DMS153 treated with DMSO at 0.1 percent for 48 hours (cell line): Measurements from ENCODE around the gene WWOX.
"Not testable (repeated sequence)": the region's sequence is repeated elsewhere in the genome, so short reads cannot be mapped to it uniquely, and the experiment has no call there.

Experiments
- DNase-seq: peaks from one replicate; lab custom pipeline; 2025; ENCODE audit not compliant: unreplicated experiment; lab: John Stamatoyannopoulos, UW

The WWOX gene

DNA sequence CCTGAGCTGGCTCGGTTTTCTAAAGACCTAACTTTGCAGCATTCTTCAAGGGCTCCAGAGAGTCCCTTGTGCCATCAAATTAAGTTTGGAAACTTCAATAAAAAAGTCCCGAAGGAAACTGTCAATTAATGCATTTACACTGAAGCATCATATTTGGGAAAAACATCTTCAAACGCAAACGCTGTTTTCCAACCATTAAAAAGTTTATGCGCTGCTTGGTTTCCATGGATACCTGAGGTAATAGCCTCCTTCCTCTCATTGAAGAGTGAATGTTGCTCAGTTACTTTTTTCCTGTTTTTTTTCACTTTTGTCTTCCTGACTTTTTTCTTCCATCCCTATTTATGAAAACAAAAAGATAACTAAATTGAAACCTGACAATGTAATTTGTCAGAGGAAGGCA lies 1102.0 kb downstream of the WWOX start:
- no peak for DNase-seq

DNA sequence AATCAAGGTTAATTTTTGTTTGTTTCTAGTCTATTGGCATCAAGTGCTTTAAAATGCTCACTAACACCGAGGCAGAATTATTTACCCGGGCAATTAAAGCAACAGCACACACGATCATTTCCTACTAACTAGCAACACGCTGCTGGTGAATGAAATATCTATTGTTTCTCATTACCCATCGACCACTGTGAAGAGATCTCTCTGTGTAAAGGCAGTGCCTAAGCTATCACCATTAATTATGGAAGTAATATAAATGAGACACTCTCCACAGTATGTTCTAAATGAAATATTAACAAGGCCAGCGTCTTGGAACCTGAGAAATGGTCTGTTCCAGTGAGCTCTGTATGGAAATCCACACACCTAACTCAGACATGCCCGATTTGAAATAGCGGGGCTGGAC lies 1103.5 kb downstream of the WWOX start:
- DNase-seq: no peak

DNA sequence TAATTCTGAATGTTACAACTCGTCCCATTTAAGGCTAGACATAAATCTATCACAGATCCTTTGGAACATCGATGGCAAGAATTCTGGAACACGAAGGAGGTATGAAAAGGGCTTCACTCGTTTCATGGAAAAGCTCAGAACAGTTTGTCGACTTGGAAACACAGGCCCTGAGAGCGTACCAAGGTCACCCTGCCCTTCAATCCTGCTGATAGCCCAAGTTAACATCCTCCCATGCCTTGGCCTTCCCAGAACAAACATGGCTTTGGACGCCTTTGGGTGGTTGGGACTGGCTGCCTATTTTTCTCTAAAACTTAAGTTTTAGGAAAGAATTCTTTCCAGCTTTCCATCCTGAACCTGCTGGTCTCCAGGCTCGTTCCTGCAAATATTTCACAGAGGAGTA lies 1105.0 kb downstream of the WWOX start:
- DNase-seq: no peak

GRCh38 chr16:79206889-79207288 lies 1107.4 kb downstream of the WWOX start:
- DNase-seq: no peak

- DNase-seq: no peak
These were observed 1109.9 kb downstream of the WWOX start for GRCh38 chr16:79209308-79209707.

GRCh38 chr16:79210607-79211006 lies 1111.2 kb downstream of the WWOX start:
- no peak for DNase-seq

GRCh38 chr16:79211586-79211985 lies 1112.1 kb downstream of the WWOX start:
- DNase-seq: no peak

- no peak for DNase-seq
These were observed 1112.8 kb downstream of the WWOX start for GRCh38 chr16:79212114-79212791.

DNA sequence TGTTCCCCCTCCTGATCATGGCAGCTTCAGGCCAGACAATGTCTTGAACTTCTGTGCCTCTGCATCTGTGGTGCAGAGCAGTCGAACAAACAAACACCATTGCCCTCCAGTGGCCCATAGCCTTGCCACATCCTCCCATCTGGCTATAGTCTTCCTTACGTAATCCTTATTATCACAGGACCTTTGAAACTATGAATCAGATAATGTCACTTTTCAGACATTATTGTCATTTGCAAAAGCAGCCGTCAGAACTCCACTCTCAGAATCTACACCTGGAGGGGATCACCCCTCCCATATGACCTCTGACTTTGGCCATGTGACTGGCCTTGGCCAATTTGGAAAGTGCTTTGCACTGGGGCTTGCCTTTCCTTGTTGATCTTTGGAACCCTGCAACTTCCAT lies 1113.8 kb downstream of the WWOX start:
- no peak for DNase-seq

DNA sequence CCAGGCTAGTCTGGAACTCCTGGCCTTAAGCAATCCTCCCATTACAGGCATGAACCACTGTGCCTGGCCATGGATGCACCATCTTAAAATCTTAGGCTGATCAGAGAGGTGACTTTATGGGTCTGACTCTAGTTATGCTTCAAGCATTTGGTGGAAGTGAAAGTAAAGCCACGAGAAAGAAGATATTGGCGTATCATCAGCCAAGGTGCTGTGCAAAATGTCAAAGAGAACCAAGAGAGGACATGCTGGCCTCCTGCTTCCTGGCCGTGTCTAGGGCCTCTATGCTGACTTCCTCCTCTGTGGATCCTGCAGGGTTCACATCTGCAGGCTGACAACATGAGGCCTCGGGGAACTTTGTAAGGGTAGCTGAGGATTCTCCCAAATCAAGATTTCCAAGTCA lies 1115.8 kb downstream of the WWOX start:
- DNase-seq: no peak

DNA sequence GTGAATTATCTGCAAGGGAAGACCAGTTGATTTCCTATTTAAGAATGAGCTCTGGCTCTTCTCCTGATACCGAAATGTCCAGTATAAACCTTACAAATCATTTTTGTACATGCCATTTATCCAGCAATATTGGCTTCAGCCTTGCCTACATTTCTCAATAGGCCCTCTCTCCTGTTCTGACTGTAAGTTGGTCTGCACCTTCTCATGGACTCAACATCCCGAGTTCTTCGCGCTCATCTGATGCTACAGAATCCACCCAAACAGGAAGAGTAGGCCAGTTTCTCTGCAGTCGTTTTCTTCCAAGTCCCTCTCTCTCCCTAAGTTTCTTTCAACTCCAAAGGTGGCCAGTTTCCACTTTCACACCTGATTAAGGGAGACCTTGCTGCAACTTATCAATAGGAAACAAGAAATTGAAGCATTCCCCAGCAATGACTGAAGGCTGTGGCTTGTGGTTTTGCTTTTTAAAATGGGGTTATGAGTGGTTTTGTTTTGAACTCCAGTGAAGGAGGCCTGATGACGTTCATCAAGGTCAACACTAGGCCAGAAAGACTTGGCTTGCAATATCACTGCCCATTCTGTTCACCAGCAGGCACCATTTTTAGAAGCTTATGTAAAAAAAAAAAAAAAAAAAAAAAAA lies 1118.0 kb downstream of the WWOX start:
- DNase-seq: no peak

- DNase-seq: no peak
These were observed 1118.9 kb downstream of the WWOX start for GRCh38 chr16:79218351-79218750.

DNA sequence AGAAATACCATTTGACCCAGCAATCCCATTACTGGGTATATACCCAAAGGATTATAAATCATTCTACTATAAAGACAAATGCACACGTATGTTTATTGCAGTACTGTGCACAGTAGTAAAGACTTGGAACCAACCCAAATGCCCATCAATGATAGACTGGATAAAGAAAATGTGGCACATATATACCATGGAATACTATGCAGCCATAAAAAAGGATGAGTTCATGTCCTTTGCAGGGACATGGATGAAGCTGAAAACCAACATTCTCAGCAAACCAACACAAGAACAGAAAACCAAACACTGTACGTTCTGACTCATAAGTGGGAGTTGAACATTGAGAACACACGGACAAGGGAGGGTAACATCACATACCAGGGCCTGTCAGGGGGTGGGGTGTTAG lies 1126.5 kb downstream of the WWOX start:
- not testable (repeated sequence) for DNase-seq

DNA sequence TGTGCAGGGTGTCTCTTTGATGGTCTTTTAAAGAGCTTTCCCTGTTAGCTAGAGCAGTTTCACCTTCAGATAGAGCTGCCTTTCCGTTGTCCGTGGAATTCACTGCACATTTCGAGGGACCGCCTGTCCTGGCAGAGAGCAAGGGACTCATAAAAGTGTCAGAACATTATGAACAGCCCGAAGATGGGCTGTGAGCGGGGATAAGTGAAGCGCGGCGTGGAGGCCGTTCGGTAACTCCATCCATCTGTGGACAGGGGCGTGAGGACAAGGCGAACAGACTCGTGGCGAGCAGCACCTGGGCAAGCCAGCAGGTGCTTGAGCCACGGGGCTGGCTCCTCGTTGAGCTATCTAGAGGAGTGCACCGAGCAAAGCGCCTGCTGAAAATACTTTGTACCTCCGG lies 1129.9 kb downstream of the WWOX start:
- no peak for DNase-seq

GRCh38 chr16:79245700-79246099 lies 1146.2 kb downstream of the WWOX start:
- not testable (repeated sequence) for DNase-seq

GRCh38 chr16:79247386-79247785 lies 1147.9 kb downstream of the WWOX start:
- no peak for DNase-seq

- DNase-seq: no peak
These were observed 1148.9 kb downstream of the WWOX start for GRCh38 chr16:79248351-79248750.

DNA sequence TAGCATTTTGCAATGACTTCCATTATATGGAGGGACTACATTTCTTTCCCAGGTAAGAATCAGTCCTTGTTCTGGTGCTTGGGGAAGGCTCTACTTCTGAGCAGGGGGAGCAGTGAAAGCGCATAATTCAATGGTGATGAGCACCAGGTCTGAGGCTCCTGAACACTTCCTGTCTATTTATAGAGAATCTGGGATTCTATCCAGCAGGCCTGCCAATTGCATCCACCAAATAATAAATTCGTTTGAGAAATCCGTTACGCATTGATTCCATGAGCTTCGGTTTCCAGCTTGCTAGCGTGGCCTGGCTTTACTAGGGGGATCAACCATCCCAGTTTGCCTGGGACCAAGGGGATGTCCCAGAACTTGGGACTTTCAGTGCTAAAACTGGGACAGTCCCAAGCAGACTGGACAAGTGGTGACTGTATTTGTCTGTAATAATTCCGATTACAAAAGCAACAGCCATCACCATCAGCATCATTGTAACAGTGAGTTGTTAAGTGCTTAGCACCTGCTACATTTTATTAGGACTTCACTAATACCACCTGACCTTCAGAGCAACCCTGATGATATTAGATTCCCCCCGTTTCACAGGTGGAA lies 1151.1 kb downstream of the WWOX start:
- peak; percentile 17 for DNase-seq

GRCh38 chr16:79253100-79253631 lies 1153.7 kb downstream of the WWOX start:
- DNase-seq: no peak

DNA sequence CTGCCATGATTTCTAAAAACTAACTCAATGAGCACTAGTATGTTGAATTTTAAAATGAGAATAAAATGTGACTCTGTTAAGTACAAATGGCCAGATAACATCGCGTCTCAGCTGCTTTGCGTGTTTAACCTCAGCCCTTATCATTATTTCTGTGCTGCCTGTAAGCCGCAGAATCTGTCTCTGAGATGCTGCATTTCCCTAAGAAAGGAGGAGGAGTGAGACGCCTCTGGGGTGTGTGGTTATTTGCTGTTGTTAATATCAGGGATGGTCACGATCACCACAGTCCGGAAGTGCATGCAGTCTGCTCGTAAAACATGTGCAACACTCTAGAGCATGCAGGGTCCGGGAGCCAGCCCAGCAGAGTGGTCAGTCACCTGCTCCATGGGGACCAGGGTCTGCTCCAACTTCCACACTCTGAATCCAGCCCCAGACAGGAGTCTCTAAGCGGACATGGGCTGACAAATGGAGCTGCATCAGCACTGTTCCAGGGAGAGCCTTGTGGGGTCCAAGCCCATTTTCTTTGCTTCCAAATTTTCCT lies 1158.6 kb downstream of the WWOX start:
- DNase-seq: no peak

- not testable (repeated sequence) for DNase-seq
These were observed 1161.4 kb downstream of the WWOX start for GRCh38 chr16:79260890-79261289.

DNA sequence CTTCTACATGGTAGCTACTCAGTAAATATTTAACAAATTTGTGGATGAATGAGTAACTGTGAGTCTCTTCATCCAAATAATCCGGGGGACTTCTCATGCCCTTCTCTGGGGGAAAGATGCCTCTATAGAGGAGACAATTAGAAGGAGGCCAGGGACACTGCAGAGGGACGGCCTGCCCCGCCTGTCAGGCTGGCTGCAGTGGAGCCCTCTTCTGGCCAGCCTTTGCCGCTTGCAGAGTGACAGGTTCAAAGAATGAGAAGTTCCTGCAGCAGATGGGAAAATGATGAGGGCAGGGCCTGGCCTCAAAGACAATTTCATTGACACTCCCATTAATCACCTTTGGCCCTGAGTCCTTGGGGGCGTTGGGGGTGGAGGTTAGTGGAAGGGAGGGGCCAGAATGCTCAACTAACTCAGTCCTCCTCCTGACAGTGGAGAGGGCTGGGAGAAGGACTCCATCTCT lies 1162.1 kb downstream of the WWOX start:
- peak; percentile 46 for DNase-seq
